Esophagus muscularis mucosa (tissue), 4 donors: Measurements from ENCODE around the gene LUZP1.

Experiments used
- EP300 ChIP-seq: sonication (generic); formaldehyde crosslinking; IDR thresholded peaks from one replicate; pipeline ENCODE4 v1.6.1; 2017; ENCODE audit warnings: antibody characterized with exemption
- POLR2A ChIP-seq: fragments of 450-650 bp; IDR thresholded peaks from one replicate; pipeline ENCODE4 v1.6.1; 2017; ENCODE audit warnings: antibody characterized with exemption, moderate library complexity, mild to moderate bottlenecking, low read depth
- POLR2AphosphoS5 ChIP-seq, 2 donors: sonication (generic); formaldehyde crosslinking; IDR thresholded peaks; one replicate each; pipeline ENCODE4 v1.6.1; 2017; ENCODE audit warnings: antibody characterized with exemption in 2 of 2
- TF ChIP-seq, protein P1 (sequence below), 3 experiments: fragments of 200-600 bp in 2 of 3; fragments of 450-650 bp in 1 of 3; sonication (generic) in 2 of 3; IDR thresholded peaks; one replicate each; pipeline ENCODE4 v1.5.1; 2017 to 2019; ENCODE audit warnings: antibody characterized with exemption in 3 of 3, mild to moderate bottlenecking in 2 of 3, moderate library complexity in 1 of 3

DNA sequence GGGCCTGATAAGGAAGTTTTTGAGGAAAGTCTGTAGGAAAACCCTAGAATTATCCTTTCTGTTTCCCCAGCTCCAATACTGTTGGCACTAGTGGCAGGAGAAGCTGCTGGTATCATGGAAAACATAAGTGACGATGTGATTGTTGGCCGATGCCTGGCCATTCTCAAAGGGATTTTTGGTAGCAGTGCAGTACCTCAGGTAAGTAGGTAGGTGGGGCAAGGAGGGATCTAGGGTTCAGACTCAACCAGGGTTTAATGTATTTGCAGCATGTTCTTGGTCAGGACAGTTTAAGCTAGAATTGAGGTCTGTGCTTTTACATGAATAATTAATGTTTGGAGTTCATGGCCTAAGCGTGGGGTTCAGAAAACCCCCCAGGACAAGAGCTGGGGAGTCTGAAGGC, 87.3 kb downstream of the LUZP1 start:
- TF ChIP-seq, protein P1, sequence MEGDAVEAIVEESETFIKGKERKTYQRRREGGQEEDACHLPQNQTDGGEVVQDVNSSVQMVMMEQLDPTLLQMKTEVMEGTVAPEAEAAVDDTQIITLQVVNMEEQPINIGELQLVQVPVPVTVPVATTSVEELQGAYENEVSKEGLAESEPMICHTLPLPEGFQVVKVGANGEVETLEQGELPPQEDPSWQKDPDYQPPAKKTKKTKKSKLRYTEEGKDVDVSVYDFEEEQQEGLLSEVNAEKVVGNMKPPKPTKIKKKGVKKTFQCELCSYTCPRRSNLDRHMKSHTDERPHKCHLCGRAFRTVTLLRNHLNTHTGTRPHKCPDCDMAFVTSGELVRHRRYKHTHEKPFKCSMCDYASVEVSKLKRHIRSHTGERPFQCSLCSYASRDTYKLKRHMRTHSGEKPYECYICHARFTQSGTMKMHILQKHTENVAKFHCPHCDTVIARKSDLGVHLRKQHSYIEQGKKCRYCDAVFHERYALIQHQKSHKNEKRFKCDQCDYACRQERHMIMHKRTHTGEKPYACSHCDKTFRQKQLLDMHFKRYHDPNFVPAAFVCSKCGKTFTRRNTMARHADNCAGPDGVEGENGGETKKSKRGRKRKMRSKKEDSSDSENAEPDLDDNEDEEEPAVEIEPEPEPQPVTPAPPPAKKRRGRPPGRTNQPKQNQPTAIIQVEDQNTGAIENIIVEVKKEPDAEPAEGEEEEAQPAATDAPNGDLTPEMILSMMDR (IDR thresholded peaks at IDR 0.05), result peak in 1 of 3 experiments; percentile 25
- TF ChIP-seq POLR2A (no peak), EP300 (no peak), POLR2AphosphoS5 (IDR thresholded peaks at IDR 0.05) (no peak)
